IMR-90 (cell line): ENCODE results near the gene CYP4X1.

Experiments used
- BHLHE40 ChIP-seq: fragments of 150-350 bp; IDR thresholded peaks from 2 replicates; pipeline ENCODE4 v1.6.1; 2016; ENCODE audit warnings: mild to moderate bottlenecking, low read depth, low read length
- FOS ChIP-seq: fragments of 150-350 bp; IDR thresholded peaks from 2 replicates; pipeline ENCODE4 v1.6.1; 2016; ENCODE audit warnings: low read depth, low read length
- MAFK ChIP-seq: IDR thresholded peaks from 2 replicates; pipeline ENCODE4 v1.6.1; 2012; ENCODE audit warnings: low read depth, low read length, improper control_type of control experiment
- MXI1 ChIP-seq: IDR thresholded peaks from 2 replicates; pipeline ENCODE4 v1.6.1; 2012; ENCODE audit warnings: low read depth, mild to moderate bottlenecking, low read length, moderate library complexity, borderline replicate concordance
- NFE2L2 ChIP-seq: fragments of 150-350 bp; IDR thresholded peaks from 2 replicates; pipeline ENCODE4 v1.6.1; 2016; ENCODE audit warnings: low read depth, mild to moderate bottlenecking, low read length
- POLR2A ChIP-seq: IDR thresholded peaks from 2 replicates; pipeline ENCODE4 v1.6.1; 2012; ENCODE audit warnings: mild to moderate bottlenecking, low read depth, low read length
- RAD21 ChIP-seq: IDR thresholded peaks from 2 replicates; pipeline ENCODE4 v1.6.1; 2012; ENCODE audit warnings: low read length, improper control_type of control experiment
- RFX5 ChIP-seq: IDR thresholded peaks from 2 replicates; pipeline ENCODE4 v1.8.0; 2012; ENCODE audit warnings: low read depth, mild to moderate bottlenecking, low read length, moderate library complexity
- SMC3 ChIP-seq: fragments of 150-350 bp; IDR thresholded peaks from 2 replicates; pipeline ENCODE4 v1.6.1; 2016; ENCODE audit warnings: low read depth, mild to moderate bottlenecking, antibody characterized with exemption, low read length, moderate library complexity
- TF ChIP-seq, protein P1 (sequence below): conservative IDR thresholded peaks from 2 replicates; pipeline ENCODE4 v1.5.1; 2012; ENCODE audit warnings: mild to moderate bottlenecking, low read depth, low read length, improper control_type of control experiment
- TF ChIP-seq, protein P2 (sequence below): fragments of 150-350 bp; IDR thresholded peaks from 2 replicates; pipeline ENCODE4 v1.6.1; 2016; ENCODE audit warnings: low read depth, mild to moderate bottlenecking, low read length, moderate library complexity, borderline replicate concordance

DNA sequence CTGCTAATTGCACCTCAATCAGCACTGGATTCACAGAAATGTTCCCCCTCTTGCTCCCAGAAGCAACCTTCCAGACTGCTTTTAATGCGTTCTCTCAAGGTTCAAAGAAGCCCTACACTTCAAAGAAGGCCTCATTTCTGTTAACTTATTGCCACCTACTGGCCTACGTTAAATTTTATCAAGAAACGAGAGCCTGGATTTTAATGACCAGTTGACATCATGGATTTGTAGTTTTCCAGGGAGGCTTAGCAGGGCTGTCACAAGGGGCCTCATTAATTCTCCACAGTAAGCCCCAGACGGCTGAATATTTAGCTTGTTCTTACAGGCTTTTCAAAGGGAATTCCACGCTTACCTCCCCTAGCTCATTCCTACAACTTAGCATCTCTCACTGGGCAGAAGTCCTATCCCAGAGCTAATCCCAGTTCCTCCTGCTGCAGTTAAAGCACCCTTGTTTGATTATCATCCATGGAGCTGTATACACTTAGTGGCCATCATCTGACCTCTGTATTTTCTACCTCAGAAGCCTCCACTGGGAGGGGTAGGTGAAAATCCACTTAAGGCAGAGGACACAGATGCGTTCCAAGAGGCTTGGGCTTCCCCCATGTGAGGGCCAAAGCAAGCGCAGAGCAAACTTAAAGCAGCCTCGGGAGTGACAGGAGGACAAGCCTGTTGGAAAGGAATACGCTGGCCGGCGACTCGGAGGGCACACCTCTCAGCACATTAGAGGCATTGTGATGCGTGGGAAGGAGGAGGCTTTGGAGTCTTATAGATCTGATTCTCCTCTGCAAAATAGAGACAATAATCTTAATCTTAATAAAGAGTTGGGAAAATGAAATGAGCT, 32.2 kb upstream of the CYP4X1 start:
- TF ChIP-seq, protein P1, sequence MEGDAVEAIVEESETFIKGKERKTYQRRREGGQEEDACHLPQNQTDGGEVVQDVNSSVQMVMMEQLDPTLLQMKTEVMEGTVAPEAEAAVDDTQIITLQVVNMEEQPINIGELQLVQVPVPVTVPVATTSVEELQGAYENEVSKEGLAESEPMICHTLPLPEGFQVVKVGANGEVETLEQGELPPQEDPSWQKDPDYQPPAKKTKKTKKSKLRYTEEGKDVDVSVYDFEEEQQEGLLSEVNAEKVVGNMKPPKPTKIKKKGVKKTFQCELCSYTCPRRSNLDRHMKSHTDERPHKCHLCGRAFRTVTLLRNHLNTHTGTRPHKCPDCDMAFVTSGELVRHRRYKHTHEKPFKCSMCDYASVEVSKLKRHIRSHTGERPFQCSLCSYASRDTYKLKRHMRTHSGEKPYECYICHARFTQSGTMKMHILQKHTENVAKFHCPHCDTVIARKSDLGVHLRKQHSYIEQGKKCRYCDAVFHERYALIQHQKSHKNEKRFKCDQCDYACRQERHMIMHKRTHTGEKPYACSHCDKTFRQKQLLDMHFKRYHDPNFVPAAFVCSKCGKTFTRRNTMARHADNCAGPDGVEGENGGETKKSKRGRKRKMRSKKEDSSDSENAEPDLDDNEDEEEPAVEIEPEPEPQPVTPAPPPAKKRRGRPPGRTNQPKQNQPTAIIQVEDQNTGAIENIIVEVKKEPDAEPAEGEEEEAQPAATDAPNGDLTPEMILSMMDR: no peak
- TF ChIP-seq, protein P2, sequence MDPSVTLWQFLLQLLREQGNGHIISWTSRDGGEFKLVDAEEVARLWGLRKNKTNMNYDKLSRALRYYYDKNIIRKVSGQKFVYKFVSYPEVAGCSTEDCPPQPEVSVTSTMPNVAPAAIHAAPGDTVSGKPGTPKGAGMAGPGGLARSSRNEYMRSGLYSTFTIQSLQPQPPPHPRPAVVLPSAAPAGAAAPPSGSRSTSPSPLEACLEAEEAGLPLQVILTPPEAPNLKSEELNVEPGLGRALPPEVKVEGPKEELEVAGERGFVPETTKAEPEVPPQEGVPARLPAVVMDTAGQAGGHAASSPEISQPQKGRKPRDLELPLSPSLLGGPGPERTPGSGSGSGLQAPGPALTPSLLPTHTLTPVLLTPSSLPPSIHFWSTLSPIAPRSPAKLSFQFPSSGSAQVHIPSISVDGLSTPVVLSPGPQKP: no peak
- TF ChIP-seq MAFK (no peak), NFE2L2 (no peak), POLR2A (no peak), MXI1 (no peak), SMC3 (no peak), FOS (no peak), RAD21 (no peak), RFX5 (no peak), BHLHE40 (no peak)
